Measurements from ENCODE around the gene PRR20D.
"Not testable (repeated sequence)": the region's sequence is repeated elsewhere in the genome, so short reads cannot be mapped to it uniquely, and the experiment has no call there.

Gene PRR20D

DNA sequence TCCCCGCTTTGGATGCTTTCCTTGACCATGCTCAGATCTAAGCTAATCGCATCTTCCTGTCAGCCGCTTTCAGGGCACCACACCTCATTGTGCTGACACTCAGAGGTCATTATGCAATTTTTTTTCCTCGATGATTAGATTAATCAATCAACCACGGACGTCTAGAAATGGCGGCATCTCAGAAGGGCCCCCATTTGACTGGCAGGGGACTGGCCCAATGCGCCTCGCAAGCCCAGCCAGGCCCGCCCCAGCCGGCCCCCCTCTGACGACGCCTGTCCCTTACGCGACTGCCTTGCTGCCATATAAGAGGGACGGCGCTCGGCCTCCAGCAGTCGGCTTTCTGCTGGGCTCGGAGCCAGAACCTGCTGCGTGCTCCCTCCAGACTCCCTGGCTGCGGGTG lies at the start of gene PRR20D:
PRR20D (plus strand) TSS at position 301 of the 400 bp plus-strand sequence. CDS start 387 bp downstream, outside the sequence.
- DNase-seq = not testable (repeated sequence)

DNA sequence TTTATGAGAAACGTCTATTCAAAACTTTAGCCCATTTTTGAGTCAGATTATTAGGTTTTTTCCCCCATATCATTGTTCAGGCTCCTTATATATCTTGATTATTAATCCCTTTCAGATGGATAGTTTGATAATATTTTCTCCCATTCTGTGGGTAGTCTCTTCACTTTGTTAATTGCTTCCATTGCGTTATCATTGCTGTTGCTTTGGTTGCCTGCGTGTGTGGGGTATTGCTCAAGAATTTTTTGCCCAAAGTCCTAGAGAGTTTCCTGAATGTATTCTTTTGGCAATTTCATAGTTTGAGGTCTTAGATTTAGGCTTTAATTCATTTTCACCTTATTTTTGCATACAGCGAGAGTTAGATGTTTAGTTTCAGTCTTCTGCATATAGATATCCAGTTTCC lies 45.5 kb upstream of the PRR20D start:
- no peak for DNase-seq

DNA sequence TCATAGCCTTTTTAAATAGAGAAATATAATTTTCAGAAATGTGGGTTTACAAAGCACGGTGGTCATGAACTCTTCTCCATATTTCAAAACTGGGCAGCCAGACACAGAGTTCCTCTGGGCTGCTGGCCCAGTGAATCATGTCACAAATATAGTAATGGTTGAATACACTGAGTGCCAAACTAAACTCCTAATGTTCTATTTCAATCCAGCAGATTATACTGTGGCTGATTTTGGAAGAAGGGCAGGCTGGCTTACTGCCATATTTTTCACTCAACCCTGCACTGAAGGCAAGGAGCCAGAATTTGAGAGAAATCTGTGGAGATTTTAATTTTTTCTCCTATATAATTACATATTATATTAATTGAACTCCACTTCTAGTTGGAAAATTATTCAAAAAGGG lies 36.8 kb upstream of the PRR20D start:
- DNase-seq = no peak

DNA sequence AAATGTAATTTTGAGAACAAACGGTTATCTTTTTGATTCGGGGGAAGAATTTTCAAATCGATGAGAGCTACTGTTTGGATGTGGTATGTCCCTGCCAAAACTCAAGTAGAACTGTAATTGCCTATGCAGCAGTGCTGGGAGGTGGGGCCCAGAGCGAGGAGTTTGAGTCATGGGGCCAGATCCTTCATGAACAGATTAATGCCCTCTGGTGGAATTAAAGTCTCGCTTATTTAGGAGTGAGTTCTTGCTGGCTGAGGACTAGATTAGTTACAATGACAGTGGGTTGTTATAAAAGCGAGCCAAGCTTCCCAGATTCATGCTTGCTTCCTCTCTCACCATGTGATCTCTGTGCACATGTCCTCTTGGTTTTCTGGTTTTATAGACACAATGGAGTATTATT lies 31.5 kb upstream of the PRR20D start:
- no peak for DNase-seq

DNA sequence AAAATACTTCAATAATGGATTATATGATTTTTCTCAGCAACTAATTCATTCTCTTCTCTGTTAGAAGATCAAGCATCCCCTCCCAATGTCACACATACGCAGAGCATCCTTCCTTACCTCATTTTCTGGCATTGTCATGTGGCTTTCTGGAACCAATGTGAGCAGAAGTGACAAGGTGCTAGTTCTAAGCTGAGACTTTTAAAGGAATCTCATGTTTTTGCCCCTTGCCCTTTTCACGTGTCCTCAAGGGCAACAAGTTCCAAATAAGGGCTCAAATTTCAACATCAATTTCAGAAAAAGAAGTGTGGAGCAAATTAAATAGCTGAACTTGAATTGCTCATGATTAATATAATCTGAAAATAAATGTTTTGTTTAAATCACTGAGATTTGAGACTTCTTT lies 24.3 kb upstream of the PRR20D start:
- no peak for DNase-seq

DNA sequence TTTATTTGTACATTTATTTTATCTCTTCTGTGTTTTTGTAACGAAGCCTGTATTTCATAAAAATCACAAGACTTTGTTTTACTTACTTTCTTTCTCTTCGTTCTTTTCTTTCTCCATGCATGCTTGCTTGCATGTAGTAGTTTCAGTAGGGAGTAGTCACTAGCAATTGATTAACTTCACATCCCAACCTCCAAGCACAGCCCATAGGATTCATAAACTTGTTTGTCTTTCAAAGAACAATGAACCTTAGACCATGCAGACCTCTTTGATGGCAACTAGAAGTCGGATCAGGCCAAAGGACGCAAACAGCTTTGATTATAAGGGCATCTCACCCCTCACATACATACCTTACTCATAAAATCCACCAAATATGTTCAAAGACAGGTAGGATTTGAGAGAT lies 22.8 kb upstream of the PRR20D start:
- no peak for DNase-seq

GRCh38 chr13:57138988-57139387 lies 21.4 kb upstream of the PRR20D start:
- no peak for DNase-seq

DNA sequence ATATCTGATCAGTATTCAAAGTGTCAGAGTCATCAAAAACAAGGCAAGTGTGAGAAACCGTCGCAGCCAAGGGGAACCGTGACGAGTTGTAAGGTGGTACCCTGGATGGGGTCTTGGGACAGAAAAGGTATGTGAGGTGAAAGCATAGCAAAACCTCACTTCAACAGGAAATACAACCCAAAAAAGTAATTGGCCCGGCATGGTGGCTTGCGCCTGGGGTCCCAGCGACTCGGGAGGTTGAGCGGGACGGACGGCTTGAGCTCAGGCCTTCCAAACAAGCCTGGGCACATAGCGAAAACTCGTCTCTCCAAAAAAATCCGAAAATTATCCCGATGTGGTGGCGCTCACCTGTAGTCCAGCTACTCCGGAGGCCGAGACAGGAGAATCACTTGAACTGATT lies 20.7 kb upstream of the PRR20D start:
- not testable (repeated sequence) for DNase-seq

DNA sequence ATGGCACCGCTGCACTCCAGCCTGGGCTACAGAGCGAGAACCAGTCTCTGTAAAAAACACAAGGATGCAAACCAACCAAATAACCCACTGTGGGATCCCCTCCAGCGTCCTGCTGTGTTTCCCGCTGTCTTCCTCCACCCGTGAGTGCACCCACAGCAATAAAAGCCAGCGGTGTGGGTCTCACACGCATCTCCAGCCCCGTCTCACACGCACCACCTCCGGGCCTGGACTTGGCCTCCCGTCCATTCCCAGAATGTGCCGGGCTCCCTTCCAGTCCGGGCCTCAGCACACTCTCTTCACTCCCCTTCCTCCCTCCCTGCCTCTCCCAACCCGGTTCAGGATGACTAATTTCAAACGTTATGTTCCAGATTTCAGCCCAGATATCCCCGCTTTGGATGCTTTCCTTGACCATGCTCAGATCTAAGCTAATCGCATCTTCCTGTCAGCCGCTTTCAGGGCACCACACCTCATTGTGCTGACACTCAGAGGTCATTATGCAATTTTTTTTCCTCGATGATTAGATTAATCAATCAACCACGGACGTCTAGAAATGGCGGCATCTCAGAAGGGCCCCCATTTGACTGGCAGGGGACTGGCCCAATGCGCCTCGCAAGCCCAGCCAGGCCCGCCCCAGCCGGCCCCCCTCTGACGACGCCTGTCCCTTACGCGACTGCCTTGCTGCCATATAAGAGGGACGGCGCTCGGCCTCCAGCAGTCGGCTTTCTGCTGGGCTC lies 20.0 kb upstream of the PRR20D start, which contains the start of gene PRR20A:
PRR20A (plus strand) TSS at position 684 of the 734 bp plus-strand sequence. CDS start 387 bp downstream, outside the sequence.
- not testable (repeated sequence) for DNase-seq

GRCh38 chr13:57147188-57147587 lies 13.2 kb upstream of the PRR20D start, which contains the start of gene PRR20B:
Gene PRR20B (plus strand): TSS chr13:57147488. CDS start chr13:57147875, 387 bp downstream.
- not testable (repeated sequence) for DNase-seq

DNA sequence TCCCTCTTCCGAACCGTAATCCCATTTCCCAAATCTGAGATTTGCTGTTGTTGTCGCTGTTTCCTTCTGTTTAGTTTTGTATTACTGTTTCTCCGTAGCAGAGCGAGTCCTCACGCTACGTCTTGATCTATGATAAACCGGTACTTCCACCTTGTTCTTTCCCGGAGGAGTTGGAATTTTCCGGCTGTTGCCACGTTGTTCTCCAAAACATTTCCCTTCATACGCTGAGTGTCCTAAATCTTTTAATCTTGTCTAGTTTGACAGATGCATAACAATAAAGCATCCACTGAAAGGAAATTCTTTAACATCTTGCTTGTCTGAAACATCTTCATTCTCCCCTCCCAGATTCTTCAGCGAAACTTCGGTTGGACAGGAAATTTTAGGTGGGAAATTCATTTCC lies 12.3 kb upstream of the PRR20D start:
- DNase-seq = not testable (repeated sequence)

DNA sequence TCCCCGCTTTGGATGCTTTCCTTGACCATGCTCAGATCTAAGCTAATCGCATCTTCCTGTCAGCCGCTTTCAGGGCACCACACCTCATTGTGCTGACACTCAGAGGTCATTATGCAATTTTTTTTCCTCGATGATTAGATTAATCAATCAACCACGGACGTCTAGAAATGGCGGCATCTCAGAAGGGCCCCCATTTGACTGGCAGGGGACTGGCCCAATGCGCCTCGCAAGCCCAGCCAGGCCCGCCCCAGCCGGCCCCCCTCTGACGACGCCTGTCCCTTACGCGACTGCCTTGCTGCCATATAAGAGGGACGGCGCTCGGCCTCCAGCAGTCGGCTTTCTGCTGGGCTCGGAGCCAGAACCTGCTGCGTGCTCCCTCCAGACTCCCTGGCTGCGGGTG lies 6.7 kb upstream of the PRR20D start, which contains the start of gene PRR20C:
PRR20C (plus strand) TSS at position 301 of the 400 bp plus-strand sequence. CDS start 387 bp downstream, outside the sequence.
- not testable (repeated sequence) for DNase-seq

DNA sequence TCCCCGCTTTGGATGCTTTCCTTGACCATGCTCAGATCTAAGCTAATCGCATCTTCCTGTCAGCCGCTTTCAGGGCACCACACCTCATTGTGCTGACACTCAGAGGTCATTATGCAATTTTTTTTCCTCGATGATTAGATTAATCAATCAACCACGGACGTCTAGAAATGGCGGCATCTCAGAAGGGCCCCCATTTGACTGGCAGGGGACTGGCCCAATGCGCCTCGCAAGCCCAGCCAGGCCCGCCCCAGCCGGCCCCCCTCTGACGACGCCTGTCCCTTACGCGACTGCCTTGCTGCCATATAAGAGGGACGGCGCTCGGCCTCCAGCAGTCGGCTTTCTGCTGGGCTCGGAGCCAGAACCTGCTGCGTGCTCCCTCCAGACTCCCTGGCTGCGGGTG lies 6.5 kb downstream of the PRR20D start, which contains the start of gene PRR20E:
PRR20E (plus strand) TSS at position 301 of the 400 bp plus-strand sequence. CDS start 387 bp downstream, outside the sequence.
- DNase-seq = not testable (repeated sequence)

DNA sequence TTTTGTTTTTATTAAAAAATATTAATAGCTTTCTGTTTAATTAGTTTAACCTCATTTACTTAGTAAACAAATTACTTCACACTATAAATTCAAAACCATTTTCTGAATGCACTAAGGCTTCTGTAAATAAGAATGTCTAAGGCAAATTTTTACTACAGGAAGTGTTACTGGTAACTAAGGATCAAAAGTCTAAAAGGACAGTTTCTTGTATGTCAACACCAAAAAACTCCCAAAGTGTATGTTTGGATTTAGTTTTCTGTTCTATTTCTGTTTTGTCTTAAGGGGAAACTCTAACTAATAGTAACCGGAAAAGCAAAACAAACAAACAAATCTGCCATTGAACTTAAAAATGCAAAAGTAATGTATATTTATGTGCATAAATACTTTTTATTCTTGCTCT lies 31.2 kb downstream of the PRR20D start:
- no peak for DNase-seq

GRCh38 chr13:57212989-57213388 lies 52.6 kb downstream of the PRR20D start:
- no peak for DNase-seq

Data from amniotic stem cell (primary cell).